Epithelial cell of prostate (primary cell): ENCODE results near the gene PCLAF.
"Not testable (repeated sequence)": the region's sequence is repeated elsewhere in the genome, so short reads cannot be mapped to it uniquely, and the experiment has no call there.

Experiments used
- DNase-seq: peaks from one replicate; pipeline ENCODE4 v3.0.0-alpha.2; 2011; ENCODE audit warnings: low read depth, low spot score
- H3K27ac ChIP-seq: fragments of 450-650 bp; 2 replicates; pipeline ENCODE4 v1.5.1; 2017; ENCODE audit warnings: mild to moderate bottlenecking

Gene PCLAF

GRCh38 chr15:64371383-64371782, 9.9 kb downstream of the PCLAF start:
- DNase-seq, H3K27ac ChIP-seq: not testable (repeated sequence)

GRCh38 chr15:64369078-64369607, 12.1 kb downstream of the PCLAF start:
- H3K27ac ChIP-seq: no peak overlapping the region
- DNase-seq: no peak

DNA sequence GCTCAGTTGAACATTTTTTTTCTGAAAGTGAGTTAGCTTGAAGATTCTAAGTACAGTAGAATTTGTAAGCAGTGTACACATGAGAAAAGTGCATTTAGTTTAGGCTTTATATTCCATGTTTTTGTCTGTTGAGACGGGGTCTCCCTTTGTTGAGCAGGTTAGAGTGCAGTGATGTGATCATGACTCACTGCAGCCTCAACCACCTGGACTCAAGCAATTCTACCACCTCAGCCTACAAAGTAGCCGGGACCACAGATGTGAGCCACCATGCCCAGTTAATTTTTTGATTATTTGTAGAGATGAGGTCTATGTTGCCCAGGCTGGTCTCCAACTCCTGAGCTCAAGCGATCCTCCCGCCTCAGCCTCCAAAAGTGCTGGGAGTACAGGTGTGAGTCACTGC, 20.0 kb downstream of the PCLAF start:
- H3K27ac ChIP-seq: no peak overlapping the region
- no peak for DNase-seq

- no peak for DNase-seq
- peak overlapping the region; percentile 80 for H3K27ac ChIP-seq
Measured at GRCh38 chr15:64356710-64357040, 24.6 kb downstream of the PCLAF start.

- DNase-seq: peak; percentile 69
- H3K27ac ChIP-seq: peak within 1 kb of the TSS; percentile 80
Measured at GRCh38 chr15:64355944-64356709, 25.1 kb downstream of the PCLAF start, which contains the start of gene CSNK1G1. Gene CSNK1G1, minus strand, starts transcription at chr15:64356173. Its CDS starts 55,674 bp downstream, at chr15:64300499.

- H3K27ac ChIP-seq: peak overlapping the region; percentile 80
- DNase-seq: no peak
Measured at GRCh38 chr15:64355348-64355943, 25.8 kb downstream of the PCLAF start.

- peak overlapping the region; percentile 80 for H3K27ac ChIP-seq
- peak; percentile 14 for DNase-seq
Measured at GRCh38 chr15:64354688-64355344, 26.4 kb downstream of the PCLAF start.

GRCh38 chr15:64351265-64351664, 30.0 kb downstream of the PCLAF start:
- H3K27ac ChIP-seq: no peak overlapping the region
- DNase-seq: no peak

- no peak overlapping the region for H3K27ac ChIP-seq
Measured at GRCh38 chr15:64349375-64349774, 31.9 kb downstream of the PCLAF start.

DNA sequence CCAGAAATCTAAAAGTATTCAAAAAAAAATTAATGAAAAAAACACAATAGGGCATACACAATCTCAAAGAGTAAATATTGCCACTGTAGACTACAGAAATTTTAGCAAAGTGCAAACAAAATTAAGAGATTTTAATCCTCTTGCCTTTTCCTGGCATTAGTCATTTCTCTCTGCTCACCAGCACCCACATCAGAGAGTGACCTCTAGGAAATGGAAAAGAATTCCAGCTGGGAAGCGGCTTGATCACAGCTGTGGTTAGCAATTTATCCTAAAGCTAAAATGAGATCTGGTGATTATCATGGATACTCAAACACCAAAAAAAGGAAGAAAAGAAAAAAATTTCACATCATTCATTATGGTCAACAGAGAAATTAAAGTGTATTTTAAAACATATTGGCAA, 32.8 kb downstream of the PCLAF start:
- H3K27ac ChIP-seq: no peak overlapping the region
- DNase-seq: no peak

More at GRCh38 chr15:64349375-64349774, 31.9 kb downstream of the PCLAF start:
- no peak for DNase-seq

GRCh38 chr15:64346242-64346641, 35.0 kb downstream of the PCLAF start:
- DNase-seq, H3K27ac ChIP-seq: not testable (repeated sequence)

DNA sequence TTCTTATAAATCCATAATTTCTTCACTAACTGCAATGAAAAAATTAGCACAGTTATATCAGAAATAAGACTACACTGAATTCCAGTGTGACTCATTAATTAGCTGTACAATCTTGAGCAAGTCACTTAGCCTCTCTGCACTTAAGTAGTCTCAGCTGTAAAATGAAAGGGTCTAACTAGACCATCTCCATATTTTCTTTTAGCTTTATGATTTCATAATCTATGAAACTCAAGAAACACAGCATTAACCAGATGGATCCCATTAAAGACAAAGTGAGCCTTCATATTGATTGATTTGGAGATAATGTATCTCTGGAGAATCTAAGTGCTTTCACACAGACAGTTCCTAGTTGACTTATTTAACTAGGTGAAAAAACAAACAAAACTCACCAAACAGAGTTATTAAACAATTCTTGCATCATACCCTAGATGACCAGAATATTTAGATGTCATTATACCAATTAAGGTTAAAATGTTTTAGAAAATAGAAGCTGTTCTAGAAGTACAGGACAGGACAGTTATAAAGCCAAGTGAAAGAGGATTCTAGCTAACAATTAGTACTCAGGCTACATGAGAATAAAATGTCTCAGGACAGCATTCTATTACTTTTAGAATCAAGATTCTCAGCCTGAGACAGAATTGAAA, 36.5 kb downstream of the PCLAF start:
- no peak for DNase-seq
- H3K27ac ChIP-seq: peak overlapping the region; percentile 37

DNA sequence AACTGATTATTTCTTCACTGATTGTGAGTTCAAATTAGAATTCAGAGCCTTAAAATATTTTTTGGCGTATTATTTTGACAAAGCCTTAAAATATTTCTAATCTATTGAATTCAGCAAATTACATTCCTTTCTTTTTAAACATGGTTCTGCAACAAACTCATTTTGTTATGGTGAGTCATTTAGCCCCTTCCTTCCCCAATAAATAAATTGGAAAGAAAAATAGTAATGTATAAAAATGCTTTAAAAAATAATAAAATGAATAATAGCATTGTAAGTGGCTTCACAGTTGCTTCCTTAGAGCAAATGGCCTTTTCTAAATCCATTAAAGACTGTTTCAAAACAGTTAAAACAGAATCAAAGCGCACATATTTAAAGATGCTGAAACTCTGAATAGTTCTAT, 37.4 kb downstream of the PCLAF start:
- no peak for DNase-seq

DNA sequence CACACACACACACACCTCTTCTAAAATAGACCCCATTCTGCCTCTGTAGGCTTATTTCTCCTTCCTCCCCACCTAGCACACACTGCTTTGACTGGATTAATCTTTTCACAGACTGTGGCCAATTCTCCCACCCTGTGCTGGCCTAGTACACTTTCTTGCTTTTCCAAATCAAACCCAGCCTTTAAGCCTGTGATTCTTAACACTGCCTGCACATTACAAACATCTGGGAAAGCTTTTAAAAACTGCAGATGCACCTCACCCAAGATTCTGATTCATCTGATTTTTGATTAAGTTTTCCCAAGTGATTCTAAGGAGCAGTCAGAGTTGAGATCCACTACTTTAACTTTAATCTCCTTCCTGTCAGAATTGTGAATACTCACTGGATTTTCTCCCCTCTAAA, 38.0 kb downstream of the PCLAF start:
- no peak overlapping the region for H3K27ac ChIP-seq
- DNase-seq: no peak

More for the DNA sequence above, 37.4 kb downstream of the PCLAF start:
- H3K27ac ChIP-seq: no peak overlapping the region

DNA sequence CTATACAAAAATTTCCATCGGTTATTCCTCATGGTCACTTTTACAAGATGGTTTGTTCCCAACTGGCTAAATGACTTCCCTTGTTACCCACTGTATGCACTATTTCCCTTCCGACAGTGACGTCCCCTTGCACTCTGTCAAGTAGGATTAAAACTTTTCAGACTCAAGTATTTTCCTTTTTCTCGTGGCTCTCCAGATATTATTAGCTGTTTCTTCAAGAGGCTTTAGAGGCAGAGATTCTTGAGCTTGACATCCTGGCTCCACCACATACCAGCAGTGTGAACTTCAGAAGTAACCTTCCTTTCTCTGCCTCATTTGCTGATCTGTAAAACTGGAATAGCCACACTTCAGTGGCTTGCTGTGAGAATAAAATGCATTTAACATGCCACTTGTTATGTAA, 39.3 kb downstream of the PCLAF start:
- DNase-seq: no peak
- H3K27ac ChIP-seq: no peak overlapping the region

DNA sequence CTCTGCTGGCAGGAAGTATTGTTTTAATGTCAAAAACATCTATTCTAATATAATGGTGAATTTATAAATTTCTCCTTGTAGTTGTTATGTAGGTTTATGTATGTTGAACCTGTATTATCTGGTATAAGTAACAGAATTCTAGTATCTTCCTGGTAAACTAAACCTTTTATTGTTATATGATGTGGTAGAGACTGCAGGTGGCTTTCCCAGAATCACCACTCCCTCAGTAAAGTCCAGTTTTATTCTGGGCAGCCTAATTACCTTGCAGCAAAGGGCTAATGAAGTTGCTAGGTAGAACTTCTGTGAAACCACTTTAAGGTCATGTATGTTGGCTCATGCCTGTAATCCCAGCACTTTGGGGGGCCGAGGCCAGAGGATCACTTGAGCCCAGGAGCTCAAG, 40.9 kb downstream of the PCLAF start:
- no peak for DNase-seq
- no peak overlapping the region for H3K27ac ChIP-seq

DNA sequence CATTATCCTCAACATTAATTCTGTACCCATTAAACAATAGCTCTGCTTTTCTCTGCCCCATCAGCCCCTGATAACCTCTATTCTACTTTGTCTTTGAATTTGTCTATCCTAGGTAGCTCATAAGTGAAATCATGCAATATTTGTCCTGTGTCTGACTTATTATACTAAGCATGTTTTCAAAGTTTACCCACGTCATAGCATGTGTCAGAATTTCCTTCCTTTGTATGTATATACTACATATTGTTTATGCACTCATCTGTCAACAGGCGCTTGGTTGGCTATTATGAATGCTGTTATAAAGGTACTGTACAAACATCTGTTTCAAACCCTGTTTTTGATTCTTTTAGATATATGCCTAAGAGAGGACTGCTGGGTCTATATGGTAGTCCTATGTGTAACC, 43.5 kb downstream of the PCLAF start:
- H3K27ac ChIP-seq: no peak overlapping the region
- DNase-seq: no peak

DNA sequence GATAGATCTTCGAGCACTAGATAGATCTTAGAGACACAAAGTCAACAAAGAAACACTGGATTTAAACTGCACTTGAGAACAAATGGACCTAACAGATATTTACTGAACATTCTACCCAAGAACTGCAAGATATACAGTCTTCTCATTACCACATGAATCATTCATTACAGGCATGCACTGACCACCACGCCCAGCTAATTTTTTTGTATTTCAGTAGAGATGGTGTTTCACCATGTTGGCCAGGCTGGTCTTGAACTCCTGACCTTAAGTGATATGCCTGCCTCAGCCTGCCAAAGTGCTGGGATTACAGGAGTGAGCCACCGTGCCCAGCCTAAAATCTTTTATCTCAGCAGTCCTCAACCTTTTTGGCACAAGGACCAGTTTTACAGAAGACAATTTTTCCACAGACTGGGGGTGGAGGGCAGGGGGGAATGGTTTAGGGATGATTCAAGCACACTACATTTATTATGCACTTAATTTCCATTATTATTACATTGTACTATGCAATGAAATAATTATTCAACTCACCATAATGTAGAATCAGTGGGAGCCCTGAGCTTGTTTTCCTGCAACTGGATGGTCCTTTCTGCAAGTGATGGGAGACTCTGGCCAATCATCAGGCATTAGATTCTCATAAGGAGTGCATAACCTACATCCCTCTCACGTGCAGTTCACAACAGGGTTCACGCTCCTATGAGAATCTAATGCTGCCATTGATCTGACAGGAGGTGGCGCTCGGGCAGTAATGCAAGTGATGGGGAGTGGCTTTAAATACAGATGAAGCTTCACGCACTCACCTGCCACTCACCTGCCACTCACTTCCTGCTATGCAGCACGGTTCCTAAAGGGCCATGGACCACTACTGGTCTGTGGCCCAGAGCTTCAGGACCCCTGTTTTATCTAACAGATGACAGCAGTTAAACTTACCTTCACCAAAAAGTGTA, 47.0 kb downstream of the PCLAF start:
- DNase-seq: no peak

DNA sequence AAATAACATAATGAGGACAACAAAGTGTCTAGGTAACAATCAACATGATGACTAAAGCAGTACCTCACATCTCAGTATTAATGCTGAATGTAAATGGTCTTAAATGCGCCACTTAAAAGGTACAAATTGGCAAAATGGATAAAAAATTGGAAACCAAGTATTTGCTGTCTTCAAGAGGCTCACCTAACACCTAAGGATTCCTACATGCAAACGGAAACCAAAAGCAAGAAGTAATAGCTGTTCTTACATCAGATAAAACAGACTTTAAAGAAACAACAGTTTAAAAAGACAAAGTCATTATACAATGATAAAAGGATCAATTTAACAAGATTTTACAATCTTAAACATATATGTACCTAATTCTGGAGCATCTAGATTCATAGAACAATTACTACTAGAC, 47.7 kb downstream of the PCLAF start:
- H3K27ac ChIP-seq: peak overlapping the region; percentile 29
- no peak for DNase-seq

More for the DNA sequence above, 47.0 kb downstream of the PCLAF start:
- H3K27ac ChIP-seq: peak overlapping the region; percentile 29
